ENCODE data around the gene NPR3. TPM values are rescaled to one million over a fixed set of nuclear protein-coding genes. Genes with fewer than 3 reads are reported as not detected.
"Not testable (repeated sequence)": the region's sequence is repeated elsewhere in the genome, so short reads cannot be mapped to it uniquely, and the experiment has no call there.

Gene NPR3
- total RNA-seq, 1 donor from 2014 or later: 0.07 TPM

- DNase-seq: no peak
- H3K9me3 Mint-ChIP-seq: no peaks in the 10 kb centered on the region
- H3K27ac Mint-ChIP-seq: no peak overlapping the region
- H3K4me3 Mint-ChIP-seq: no peak overlapping the region
- intact Hi-C loops (cut with micrococcal nuclease): no loop called here
- no peaks in the 10 kb centered on the region for H3K4me1 Mint-ChIP-seq
- no peaks in the 10 kb centered on the region for H3K36me3 Mint-ChIP-seq (ENCODE audit: low read depth)
- no peaks in the 10 kb centered on the region for H3K27me3 Mint-ChIP-seq
These were observed 75.2 kb downstream of the NPR3 start for GRCh38 chr5:32786311-32786710.

GRCh38 chr5:32790411-32790951, 79.4 kb downstream of the NPR3 start:
- H3K4me3 Mint-ChIP-seq: no peak overlapping the region
- H3K4me1 Mint-ChIP-seq: no peaks in the 10 kb centered on the region
- intact Hi-C loops (cut with micrococcal nuclease): no loop called here
- no peak overlapping the region for H3K27ac Mint-ChIP-seq
- DNase-seq: no peak
- H3K9me3 Mint-ChIP-seq: no peaks in the 10 kb centered on the region
- H3K36me3 Mint-ChIP-seq (ENCODE audit: low read depth): no peaks in the 10 kb centered on the region
- no peaks in the 10 kb centered on the region for H3K27me3 Mint-ChIP-seq

- Mint-ChIP-seq H3K4me1 (no peaks in the 10 kb centered on the region), H3K36me3 (ENCODE audit: low read depth) (no peaks in the 10 kb centered on the region), H3K27me3 (no peaks in the 10 kb centered on the region), H3K27ac (no peak overlapping the region), H3K9me3 (no peaks in the 10 kb centered on the region), H3K4me3 (no peak overlapping the region)
- DNase-seq: no peak
- intact Hi-C loops (cut with micrococcal nuclease): no loop called here
These were observed 80.6 kb downstream of the NPR3 start for GRCh38 chr5:32791536-32792243.

GRCh38 chr5:32794086-32794485, 83.0 kb downstream of the NPR3 start:
- Mint-ChIP-seq H3K27me3 (no peaks in the 10 kb centered on the region), H3K36me3 (ENCODE audit: low read depth) (no peaks in the 10 kb centered on the region), H3K9me3 (no peaks in the 10 kb centered on the region)

GRCh38 chr5:32802764-32803163, 91.6 kb downstream of the NPR3 start:
- Mint-ChIP-seq H3K27ac (no peak overlapping the region), H3K36me3 (ENCODE audit: low read depth) (no peaks in the 10 kb centered on the region), H3K4me3 (no peak overlapping the region), H3K27me3 (no peaks in the 10 kb centered on the region), H3K4me1 (no peaks in the 10 kb centered on the region), H3K9me3 (peaks cover 14% of the 10 kb centered on the region)
- intact Hi-C loops (cut with micrococcal nuclease): no loop called here
- no peak for DNase-seq

More at GRCh38 chr5:32794086-32794485, 83.0 kb downstream of the NPR3 start:
- intact Hi-C loops (cut with micrococcal nuclease): no loop called here
- DNase-seq: no peak
- Mint-ChIP-seq H3K4me3 (no peak overlapping the region), H3K27ac (no peak overlapping the region), H3K4me1 (no peaks in the 10 kb centered on the region)

- peaks cover 14% of the 10 kb centered on the region for H3K9me3 Mint-ChIP-seq
- intact Hi-C loops (cut with micrococcal nuclease): no loop called here
- H3K27me3 Mint-ChIP-seq: no peaks in the 10 kb centered on the region
These were observed 92.5 kb downstream of the NPR3 start for GRCh38 chr5:32803656-32804055.

GRCh38 chr5:32805462-32805861, 94.3 kb downstream of the NPR3 start:
- H3K9me3 Mint-ChIP-seq; H3K27ac Mint-ChIP-seq; intact Hi-C loops (cut with micrococcal nuclease); H3K4me3 Mint-ChIP-seq; DNase-seq; H3K27me3 Mint-ChIP-seq; H3K36me3 Mint-ChIP-seq (ENCODE audit: low read depth); H3K4me1 Mint-ChIP-seq: not testable (repeated sequence)

More at GRCh38 chr5:32803656-32804055, 92.5 kb downstream of the NPR3 start:
- H3K4me1 Mint-ChIP-seq: no peaks in the 10 kb centered on the region
- H3K36me3 Mint-ChIP-seq (ENCODE audit: low read depth): no peaks in the 10 kb centered on the region
- H3K4me3 Mint-ChIP-seq: no peak overlapping the region
- no peak for DNase-seq
- no peak overlapping the region for H3K27ac Mint-ChIP-seq

- H3K36me3 Mint-ChIP-seq (ENCODE audit: low read depth): no peaks in the 10 kb centered on the region
- H3K9me3 Mint-ChIP-seq: peaks cover 10% of the 10 kb centered on the region
- DNase-seq: no peak
- H3K27ac Mint-ChIP-seq: no peak overlapping the region
- H3K4me3 Mint-ChIP-seq: no peak overlapping the region
- H3K4me1 Mint-ChIP-seq: no peaks in the 10 kb centered on the region
- H3K27me3 Mint-ChIP-seq: no peaks in the 10 kb centered on the region
- intact Hi-C loops (cut with micrococcal nuclease): no loop called here
These were observed 95.0 kb downstream of the NPR3 start for GRCh38 chr5:32805971-32806638.

GRCh38 chr5:32808783-32809182, 97.7 kb downstream of the NPR3 start:
- H3K36me3 Mint-ChIP-seq (ENCODE audit: low read depth): no peaks in the 10 kb centered on the region
- H3K27ac Mint-ChIP-seq: no peak overlapping the region
- peaks cover 6% of the 10 kb centered on the region for H3K9me3 Mint-ChIP-seq
- no peak overlapping the region for H3K4me3 Mint-ChIP-seq
- no peaks in the 10 kb centered on the region for H3K27me3 Mint-ChIP-seq
- intact Hi-C loops (cut with micrococcal nuclease): no loop called here
- DNase-seq: no peak
- H3K4me1 Mint-ChIP-seq: no peaks in the 10 kb centered on the region

GRCh38 chr5:32810804-32811203, 99.7 kb downstream of the NPR3 start:
- DNase-seq: no peak
- Mint-ChIP-seq H3K4me1 (no peaks in the 10 kb centered on the region), H3K27me3 (no peaks in the 10 kb centered on the region), H3K36me3 (ENCODE audit: low read depth) (no peaks in the 10 kb centered on the region), H3K27ac (no peak overlapping the region), H3K9me3 (peaks cover 6% of the 10 kb centered on the region), H3K4me3 (no peak overlapping the region)
- intact Hi-C loops (cut with micrococcal nuclease): no loop called here

GRCh38 chr5:32812399-32812798, 101.3 kb downstream of the NPR3 start:
- Mint-ChIP-seq H3K27ac (no peak overlapping the region), H3K36me3 (ENCODE audit: low read depth) (no peaks in the 10 kb centered on the region), H3K27me3 (no peaks in the 10 kb centered on the region), H3K9me3 (no peaks in the 10 kb centered on the region), H3K4me1 (no peaks in the 10 kb centered on the region), H3K4me3 (no peak overlapping the region)
- intact Hi-C loops (cut with micrococcal nuclease): no loop called here
- no peak for DNase-seq

GRCh38 chr5:32814141-32814540, 103.0 kb downstream of the NPR3 start:
- DNase-seq: no peak
- no peaks in the 10 kb centered on the region for H3K36me3 Mint-ChIP-seq (ENCODE audit: low read depth)
- no peaks in the 10 kb centered on the region for H3K9me3 Mint-ChIP-seq
- H3K27ac Mint-ChIP-seq: no peak overlapping the region
- no peaks in the 10 kb centered on the region for H3K27me3 Mint-ChIP-seq
- intact Hi-C loops (cut with micrococcal nuclease): no loop called here
- no peaks in the 10 kb centered on the region for H3K4me1 Mint-ChIP-seq
- no peak overlapping the region for H3K4me3 Mint-ChIP-seq

- no peaks in the 10 kb centered on the region for H3K9me3 Mint-ChIP-seq
- no peaks in the 10 kb centered on the region for H3K36me3 Mint-ChIP-seq (ENCODE audit: low read depth)
- H3K4me1 Mint-ChIP-seq: no peaks in the 10 kb centered on the region
- H3K4me3 Mint-ChIP-seq: no peak overlapping the region
- H3K27me3 Mint-ChIP-seq: no peaks in the 10 kb centered on the region
- DNase-seq: no peak
- intact Hi-C loops (cut with micrococcal nuclease): no loop called here
- H3K27ac Mint-ChIP-seq: no peak overlapping the region
These were observed 103.5 kb downstream of the NPR3 start for GRCh38 chr5:32814620-32815019.

- no peak overlapping the region for H3K27ac Mint-ChIP-seq
- intact Hi-C loops (cut with micrococcal nuclease): no loop called here
- no peaks in the 10 kb centered on the region for H3K4me1 Mint-ChIP-seq
- H3K9me3 Mint-ChIP-seq: no peaks in the 10 kb centered on the region
- DNase-seq: no peak
- no peaks in the 10 kb centered on the region for H3K36me3 Mint-ChIP-seq (ENCODE audit: low read depth)
- H3K4me3 Mint-ChIP-seq: no peak overlapping the region
- no peaks in the 10 kb centered on the region for H3K27me3 Mint-ChIP-seq
These were observed 116.9 kb downstream of the NPR3 start for GRCh38 chr5:32827981-32828380.
